GM21717 (cell line): Measurements from ENCODE around the gene ZNF768.
"Not testable (repeated sequence)": the region's sequence is repeated elsewhere in the genome, so short reads cannot be mapped to it uniquely, and the experiment has no call there.

Experiments
- ATAC-seq: cut with Tn5 transposase; IDR thresholded peaks from one replicate; pipeline ENCODE4 v1.9.1; 2021; ENCODE audit warnings: mild to moderate bottlenecking, moderate library complexity; ENCODE audit not compliant: unreplicated experiment

The ZNF768 gene

DNA sequence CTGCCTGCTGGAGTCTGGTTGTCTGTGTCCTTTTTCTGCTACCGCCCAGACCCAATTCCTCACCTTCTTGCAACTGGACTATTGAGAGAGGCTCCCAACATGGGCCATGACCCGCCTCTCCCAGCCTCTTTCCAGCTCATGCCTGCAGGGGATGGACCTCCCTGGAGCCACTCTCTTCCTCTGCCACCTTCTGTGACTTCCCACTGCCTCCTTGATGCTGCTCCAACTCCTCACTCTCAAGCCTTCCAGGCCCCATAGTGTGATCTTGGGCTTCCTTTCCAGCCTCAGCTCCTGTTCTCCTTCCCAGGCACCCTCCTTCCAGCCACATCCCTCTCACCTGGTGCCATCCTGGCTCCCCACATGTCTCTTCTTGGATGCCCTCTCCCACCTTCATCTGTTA is 11.1 kb downstream of the ZNF768 start:
- ATAC-seq: no peak

DNA sequence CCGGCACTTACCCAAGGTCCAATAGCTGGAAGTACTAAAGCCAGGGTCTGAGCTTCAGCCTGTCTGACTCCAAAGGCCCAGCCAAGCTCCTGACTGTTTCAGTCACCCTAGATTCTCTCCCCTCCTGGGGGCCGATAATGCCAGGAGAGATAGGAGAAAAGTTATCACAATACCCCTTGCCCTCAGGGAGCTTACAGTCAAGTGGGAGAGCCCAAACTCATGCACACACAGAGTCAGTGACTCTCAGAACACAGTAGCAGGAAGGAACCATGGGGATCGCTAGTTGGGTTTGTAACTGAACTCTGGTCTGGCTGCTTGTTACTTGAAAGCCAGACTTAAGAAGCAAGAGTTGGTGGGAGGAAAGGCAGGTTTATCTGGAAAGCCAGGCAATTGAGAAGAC is 14.9 kb downstream of the ZNF768 start:
- ATAC-seq: no peak

DNA sequence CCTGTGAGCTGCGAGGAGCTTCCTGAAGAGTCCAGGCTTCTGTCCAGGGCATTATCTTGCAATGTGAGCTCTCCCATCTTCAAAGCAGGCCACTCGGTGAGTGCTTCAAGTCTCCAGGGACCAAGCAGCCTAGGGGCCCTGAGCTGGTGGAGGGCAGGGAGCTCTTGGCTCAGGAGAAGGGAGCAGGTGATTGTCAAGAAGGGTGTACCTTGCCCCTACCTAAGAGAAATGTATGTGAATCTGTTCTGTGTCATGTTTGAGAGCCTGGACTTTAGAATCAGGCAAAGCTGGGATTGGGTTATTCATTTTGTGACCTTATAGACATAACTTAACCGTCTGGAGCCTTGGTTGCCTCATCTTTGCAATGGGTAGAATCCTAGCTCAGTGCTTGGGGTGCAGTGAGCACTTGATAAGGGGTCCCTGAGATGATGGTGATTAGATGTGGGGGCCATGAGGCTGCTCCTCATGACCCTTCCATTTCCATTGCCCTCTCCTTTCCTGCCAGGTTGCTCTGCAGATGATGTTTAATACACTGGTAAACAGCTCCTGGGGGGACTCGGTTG is 15.9 kb downstream of the ZNF768 start:
- ATAC-seq: no peak

DNA sequence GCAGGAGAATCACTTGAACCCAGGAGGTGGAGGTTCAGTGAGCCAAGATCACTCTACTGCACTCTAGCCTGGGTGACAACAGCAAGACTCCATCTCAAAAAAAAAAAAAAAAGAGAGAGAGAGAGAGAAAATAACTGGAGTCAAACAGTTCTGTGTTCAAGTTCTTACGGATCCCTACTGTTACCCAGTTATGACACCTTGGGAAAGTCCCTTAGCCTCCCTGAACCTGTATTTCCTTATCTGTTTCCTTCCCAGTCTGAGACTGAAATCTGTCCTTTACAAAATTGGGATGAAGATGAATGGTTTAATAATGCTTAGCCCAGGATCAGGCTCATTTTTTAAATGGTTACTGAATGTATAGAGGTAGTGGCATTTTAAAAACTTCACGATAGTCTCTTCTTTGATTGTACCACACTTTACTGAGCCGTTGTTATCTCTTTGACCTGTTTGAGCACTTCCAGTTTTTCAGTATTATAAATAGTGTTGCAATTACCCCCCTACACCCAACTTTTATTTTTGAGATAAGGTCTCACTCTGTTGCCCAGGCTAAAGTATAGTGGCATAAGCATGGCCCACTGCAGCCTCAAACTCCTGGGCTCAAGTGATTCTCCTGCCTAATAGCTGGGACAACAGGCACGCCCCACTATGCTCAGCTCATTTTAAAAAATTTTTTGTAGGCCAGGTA is 17.1 kb downstream of the ZNF768 start:
- no peak for ATAC-seq

DNA sequence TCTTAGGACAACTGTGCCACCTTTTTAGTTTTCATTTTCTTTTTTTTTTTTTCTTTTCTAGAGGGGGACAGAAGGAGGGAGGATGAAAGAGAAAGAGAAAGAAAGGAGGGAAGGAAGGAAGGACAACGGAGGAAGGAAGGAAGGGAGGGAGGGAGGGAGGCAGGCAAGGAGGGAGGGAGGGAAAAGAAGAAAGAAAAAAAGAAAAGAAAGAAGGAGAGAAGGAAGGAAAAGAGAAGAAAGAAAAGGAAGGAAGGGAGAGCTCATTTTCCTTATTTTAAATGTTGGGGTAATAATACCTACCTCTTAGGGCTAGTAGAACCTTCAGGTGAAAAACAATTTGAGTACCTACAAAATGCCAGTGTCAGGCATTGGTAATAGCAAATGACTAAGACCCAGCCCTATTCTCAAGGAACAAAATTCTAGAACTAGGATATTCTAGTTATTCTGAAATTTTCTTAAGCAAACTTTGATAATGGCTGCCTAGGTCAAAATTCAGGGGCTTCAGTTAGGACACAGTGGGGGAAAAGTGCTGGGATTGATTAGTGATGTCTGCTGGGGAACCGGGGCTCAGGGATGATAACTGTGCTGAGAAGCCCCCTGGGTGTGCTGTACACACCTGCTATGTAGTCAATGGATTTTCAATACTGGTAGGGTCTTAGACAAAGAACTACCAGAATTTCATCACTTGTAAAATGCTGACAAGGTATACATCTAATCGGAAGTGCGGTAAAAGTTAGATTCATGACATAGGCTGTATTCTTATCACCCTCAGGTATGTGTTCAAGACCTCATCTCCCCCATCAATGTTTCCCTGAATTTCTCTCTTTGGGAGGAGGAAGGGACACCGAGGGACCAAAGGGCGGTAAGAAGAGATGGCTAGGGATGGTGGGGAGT is 22.7 kb downstream of the ZNF768 start:
- no peak for ATAC-seq

DNA sequence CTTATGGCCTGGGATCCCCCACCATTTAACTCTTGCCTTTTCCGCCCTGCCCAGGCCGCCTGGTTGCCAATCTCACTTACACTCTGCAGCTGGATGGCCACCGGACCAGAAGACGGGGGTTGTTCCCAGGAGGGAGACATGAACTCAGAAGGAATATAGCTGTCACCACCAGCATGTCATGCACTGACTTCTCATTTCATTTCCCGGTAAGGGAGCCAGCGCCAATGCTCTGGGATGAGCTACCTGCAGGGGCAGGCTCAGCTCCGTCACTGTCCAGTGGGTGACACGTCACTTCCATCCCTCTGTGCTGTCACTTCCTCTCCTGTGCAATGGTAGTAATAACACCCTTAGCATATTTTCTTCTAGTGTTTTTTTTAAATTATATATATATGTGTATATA is 27.1 kb downstream of the ZNF768 start:
- ATAC-seq: no peak

DNA sequence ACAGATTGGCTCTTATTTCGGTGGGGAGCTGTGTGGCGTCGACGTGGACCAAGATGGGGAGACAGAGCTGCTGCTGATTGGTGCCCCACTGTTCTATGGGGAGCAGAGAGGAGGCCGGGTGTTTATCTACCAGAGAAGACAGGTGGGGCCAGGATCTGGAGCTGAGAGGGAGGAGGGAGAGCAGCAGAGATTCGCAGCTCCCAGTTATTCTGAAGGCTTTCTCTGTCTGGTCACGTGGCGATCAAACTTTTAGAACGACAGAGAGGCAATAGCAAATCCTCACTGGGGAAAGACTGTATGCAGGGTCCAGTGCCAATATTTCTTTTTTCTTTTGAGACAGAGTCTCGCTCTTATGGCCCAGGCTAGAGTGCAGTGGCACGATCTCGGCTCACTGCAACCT is 31.7 kb downstream of the ZNF768 start:
- no peak for ATAC-seq

DNA sequence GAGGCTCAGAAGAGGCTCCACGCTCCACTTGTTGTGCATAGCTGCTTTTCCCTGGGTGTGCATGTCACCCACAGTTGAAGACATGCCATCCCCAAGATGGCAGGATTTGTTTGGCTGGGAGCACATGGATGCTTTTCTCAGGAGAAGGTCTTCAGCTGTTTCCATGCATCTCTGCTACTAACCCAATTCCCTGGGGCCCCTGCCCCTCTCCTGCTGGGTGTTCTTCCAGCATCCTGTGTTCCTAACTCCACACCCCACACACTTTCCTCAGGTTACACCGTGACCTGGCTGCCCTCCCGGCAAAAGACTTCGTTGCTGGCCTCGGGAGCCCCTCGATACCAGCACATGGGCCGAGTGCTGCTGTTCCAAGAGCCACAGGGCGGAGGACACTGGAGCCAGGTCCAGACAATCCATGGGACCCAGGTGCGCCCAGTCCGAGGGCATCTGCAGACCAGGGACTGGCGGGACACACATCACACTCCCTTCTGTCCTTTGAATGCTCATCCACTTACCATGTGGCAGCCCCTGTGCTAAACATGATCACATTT is 32.4 kb downstream of the ZNF768 start:
- ATAC-seq: no peak

DNA sequence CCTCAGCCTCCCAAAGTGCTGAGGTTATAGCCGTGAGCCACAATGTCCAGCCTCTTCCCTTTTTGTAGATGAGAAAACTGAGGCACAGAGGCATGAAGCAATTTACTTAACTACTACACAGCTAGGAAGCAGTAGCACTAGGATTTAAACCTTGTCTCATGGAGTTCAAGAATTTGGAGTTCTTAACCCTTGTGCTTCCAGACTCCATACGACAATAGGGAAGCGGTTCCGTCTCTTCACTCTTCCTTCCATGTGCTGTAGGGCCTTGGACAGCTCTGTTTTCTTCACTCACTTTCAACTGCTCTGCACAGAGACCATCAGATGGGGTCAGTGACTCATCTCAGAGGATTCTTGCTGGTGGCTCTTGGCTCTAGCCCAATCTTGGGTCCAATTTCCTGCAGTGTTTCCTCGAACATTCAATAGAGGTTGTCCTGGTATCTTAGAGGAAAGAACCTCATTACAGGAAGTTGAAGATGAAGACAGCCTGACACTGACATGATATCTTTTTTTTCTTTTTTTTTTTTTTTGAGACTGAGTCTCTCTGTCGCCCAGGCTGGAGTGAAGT is 34.5 kb downstream of the ZNF768 start:
- no peak for ATAC-seq

DNA sequence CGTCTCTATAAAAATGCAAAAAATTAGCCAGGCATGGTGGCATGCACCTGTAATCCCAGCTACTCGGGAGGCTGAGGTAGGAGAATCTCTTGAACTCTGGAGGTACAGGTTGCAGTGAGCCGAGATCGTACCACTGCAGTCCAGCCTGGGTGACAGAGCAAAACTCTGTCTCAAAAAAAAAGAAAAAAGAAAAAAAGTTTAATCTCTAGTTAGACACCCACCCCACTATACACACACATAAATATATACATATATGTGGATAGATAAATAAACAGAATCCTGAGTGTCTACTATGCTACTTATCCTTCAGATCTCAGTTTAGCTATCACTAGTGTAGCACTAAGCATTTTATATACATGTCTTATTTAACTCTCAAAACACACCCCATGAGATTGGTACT is 35.1 kb downstream of the ZNF768 start:
- no peak for ATAC-seq

DNA sequence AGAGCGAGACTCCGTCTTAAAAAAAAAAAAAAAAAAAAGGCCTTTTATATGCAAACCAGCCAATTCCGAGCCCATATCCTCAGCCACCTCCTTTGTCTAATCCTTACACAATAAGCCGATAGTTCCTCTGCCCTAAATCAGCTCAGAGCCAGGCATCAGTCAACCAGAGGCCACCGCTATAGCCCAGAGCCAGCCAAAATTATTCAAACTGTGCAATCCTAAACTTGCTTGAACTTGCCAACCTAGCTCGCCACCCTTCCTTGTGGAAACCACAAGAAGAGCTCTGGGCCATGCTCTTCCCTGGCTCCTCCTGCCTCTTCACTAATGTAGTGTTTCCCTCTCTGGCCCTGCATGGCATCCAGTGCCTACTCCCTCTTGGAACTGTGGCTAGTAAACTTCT is 36.2 kb downstream of the ZNF768 start:
- no peak for ATAC-seq

DNA sequence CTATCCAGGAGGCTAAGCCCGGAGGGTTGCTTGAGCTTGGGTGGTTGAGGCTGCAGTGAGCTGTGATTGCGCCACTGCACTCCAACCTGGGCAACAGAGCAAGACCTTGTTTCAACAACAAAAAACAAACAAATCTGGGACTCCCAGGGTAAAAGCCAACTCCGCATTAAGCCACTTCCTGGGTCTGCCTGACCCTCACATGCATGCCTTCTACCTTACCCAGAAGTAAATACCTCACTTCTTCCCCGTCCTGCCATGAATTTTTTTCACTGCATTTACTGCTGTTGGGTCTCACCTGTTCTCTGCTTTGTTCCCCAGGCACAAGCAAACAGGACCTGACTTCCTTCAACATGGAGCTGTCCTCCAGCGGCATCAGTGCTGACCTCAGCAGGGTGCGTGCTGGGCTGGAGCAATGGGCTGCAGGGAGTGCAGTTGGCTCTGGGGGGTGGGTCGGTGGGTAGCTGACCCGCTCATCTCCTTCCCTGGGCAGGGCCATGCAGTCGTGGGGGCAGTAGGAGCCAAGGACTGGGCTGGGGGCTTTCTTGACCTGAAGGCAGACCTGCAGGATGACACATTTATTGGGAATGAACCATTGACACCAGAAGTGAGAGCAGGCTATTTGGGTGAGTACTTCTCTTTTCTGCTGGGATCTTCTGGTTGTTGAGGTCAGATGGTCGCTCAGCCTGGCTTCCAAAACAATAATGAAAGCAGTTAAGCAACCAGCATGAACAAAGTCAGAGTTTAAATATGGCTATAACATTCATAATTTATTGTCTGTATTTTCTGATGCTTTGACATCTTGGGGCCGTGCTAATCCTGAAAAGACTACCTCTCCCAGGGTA is 37.4 kb downstream of the ZNF768 start:
- no peak for ATAC-seq

DNA sequence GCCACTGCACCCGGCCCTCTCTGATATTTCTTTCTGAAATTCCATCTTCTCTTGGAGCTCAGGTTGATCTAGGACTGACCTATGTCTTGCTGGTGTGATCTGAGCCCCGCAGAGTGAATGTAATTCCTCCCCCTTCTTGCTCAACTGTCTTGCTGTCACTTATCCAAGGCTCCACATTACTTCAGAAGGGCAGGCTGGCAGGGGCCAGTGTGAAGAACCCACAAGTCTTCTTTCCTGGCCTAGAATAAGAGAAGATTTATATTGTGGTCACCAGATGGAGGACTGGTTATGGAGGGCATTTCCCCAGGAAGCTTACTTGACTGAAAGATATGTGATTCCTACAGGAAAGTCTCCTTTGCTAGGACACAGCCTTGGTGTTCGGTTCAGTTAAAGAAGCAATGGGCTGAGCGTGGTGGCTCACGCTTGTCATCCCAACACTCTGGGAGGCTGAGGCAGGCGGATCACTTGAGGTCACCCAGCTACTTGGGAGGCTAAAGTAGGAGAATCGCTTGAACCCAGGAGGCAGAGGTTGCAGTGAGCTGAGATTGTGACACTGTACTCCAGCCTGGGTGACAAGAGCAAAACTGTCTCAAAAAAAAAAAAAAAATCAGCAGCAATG is 40.4 kb downstream of the ZNF768 start:
- ATAC-seq: no peak

DNA sequence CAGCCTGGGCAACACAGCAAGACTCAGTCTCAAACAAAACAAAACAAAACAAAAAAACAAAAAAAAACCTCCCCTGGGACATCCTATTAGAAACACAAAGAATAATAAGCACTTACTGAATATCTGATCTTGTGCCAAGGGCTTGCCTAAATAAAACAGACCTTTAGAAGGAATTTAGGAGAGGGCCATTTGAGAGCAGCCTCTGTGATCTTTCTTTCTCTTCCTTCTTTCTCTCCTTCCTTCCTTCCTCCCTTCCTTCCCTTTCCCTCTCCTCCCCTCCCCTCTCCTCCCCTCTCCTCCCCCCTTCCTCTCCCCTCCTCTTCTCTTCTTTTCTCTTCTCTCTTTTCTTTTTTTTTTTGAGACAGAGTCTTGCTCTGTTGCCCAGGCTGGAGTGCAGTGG is 41.5 kb downstream of the ZNF768 start:
- no peak for ATAC-seq

DNA sequence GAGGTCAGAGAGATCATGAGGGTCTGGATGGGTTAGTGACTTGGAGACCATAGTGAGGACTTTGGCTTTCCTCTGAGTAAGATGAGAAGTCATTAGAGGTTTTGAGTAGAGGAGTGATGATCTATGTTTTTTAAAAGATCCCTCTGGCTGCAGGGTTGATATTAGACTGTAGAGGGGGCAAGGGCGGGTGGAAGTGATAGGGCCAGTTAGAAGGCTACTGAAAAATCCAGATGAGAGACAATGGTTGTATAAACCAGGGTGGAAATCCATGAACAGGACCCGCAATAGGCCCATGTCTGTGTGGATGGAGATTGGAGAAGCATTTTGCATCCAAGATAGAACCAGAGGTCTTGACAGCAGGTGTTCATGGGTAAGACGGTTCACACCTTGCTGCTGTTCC is 44.0 kb downstream of the ZNF768 start:
- ATAC-seq: no peak

DNA sequence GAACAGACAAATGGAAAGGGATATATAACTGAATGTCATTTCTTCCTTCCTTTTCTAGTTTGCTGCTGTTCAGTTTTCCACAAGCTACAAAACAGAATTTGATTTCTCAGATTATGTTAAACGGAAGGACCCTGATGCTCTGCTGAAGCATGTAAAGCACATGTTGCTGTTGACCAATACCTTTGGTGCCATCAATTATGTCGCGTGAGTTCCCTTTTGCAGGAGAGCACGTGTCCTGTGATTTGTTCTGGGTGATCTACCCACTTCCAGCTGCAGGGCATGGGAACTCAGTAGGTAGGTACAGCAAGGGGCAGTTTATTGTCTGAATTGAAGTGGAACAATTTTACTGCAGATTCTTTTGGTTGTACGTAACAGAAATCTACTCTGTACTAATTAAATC is 45.0 kb downstream of the ZNF768 start:
- no peak for ATAC-seq

DNA sequence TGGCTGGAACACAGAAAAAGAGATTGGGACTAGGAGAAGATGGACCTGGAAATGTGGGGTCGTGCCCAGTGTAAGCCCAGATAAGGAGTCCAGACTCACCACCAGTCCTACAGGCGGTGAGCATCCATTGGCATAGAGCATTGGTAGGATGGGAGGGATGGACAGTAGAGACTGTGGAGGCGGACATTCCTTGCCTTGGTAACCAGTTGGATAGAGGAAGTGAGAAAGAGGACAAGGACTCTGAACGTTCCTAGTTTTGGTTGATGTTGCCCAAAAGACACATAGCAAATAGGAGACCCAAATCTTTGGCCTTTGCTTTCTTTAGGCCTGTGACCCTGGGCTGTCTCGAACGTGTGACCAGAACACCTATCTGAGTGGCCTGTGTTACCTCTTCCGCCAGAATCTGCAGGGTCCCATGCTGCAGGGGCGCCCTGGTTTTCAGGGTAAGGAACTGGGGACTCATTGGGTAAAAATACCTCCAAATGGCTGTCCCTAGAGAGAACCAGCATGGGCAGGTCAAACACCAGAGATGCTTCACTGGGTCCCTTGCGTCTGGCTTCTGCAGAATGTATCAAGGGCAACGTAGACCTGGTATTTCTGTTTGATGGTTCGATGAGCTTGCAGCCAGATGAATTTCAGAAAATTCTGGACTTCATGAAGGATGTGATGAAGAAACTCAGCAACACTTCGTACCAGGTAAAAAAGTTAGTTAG is 47.4 kb downstream of the ZNF768 start:
- ATAC-seq: no peak

DNA sequence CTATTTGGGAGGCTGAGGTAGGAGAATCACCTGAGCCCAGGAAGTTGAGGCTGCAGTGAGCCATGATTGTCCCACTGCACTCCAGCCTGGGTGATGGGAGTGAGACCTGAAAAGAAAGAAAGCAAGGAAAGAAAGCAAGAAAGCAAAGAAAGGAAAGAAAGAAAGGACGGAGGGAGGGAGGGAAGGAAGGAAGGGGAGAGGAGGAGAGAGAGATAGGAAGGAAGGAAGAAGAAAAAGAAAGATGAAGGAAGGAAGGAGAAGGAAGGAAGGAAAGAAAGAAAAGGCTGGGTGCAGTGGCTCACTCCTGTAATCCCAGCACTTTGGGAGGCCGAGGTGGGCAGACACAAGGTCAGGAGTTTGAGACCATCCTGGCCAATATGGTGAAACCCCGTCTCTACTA is 48.6 kb downstream of the ZNF768 start:
- not testable (repeated sequence) for ATAC-seq

DNA sequence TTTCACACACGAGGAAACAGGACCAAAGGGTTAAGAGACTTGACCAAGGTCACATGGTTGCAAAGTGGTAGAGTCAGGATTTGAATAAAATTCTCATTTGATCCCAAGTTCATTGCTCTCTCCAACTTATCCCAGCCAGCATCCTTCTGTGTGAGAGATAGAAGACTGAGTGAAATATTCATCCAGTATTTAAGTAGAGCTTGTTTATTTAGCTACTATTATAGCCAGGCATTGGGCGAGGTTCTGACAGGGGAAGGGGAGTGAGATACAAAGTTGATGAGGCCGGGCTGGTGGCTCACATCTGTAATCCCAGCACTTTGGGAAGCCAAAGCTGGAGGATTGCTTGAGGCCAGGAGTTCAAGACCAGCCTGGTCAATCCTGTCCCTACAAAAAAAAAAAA is 49.4 kb downstream of the ZNF768 start:
- ATAC-seq: no peak

DNA sequence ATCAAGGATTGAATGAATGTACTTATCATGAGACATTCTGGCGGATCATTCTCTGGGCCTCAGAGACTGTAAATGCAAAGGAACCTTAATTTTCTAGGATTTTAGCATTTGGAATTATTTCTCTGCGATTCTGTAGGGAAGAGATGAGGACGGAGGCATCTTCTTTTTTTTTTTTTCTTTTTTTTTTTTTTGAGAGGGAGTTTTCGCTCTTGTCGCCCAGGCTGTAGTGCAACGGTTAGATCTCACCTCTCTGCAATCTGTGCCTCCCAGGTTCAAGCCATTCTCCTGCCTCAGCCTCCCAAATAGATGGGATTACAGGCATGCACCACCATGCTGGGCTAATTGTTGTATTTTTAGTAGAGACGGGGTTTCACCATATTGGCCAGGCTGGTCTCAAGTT is 51.7 kb downstream of the ZNF768 start:
- ATAC-seq: no peak
